HG02610 (cell line): ENCODE data around the gene PTPRN2.

Experiments
- ATAC-seq: cut with Tn5 transposase; IDR thresholded peaks from one replicate; pipeline ENCODE4 v1.9.1; 2021; ENCODE audit warnings: mild to moderate bottlenecking, moderate library complexity; ENCODE audit not compliant: unreplicated experiment

PTPRN2 gene

DNA sequence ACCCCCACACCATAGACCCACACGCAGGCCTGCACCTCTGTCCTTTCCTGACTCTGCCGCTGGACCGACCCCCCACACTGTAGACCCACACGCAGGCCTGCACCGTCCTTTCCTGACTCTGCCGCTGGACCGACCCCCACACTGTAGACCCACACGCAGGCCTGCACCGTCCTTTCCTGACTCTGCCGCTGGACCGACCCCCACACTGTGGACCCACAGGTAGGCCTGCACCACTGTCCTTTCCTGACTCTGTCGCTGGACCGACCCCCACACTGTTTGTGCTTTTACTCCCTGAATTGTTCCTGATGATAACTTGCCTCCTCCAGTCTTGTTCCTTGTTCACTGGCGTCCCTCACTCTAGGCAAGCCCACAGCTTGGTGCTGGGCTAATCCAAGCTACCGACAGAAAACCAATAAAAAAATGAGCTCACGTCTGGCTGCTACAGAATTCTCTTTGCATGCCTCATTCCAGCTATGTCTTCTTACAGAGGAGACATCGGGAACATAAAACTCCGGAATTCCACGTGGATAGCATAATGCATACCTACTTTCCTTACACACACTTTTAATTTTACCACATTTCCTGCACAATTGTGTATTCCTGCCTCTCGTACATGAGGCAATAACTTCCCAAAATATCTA is 494.3 kb downstream of the PTPRN2 start:
- ATAC-seq = no peak

DNA sequence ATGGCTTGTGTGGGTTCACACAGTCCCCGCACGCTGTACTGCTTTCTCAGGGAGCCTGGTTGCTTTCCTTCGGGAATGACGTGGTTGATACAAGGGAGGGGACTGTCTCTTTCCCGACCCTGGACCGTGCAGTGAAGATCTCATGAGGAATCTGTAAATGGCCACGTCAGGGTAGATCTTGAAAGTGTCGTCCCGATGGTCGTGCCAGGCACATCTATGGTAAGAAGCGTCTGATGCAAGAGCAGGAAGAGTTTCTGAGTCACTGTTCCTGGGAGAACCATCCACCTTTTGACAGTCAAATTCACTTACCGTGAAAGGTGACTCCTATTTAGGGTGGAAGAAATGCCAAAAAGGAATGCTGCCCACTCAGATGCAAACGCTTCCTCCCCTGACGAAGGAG is 500.4 kb downstream of the PTPRN2 start:
- no peak for ATAC-seq

DNA sequence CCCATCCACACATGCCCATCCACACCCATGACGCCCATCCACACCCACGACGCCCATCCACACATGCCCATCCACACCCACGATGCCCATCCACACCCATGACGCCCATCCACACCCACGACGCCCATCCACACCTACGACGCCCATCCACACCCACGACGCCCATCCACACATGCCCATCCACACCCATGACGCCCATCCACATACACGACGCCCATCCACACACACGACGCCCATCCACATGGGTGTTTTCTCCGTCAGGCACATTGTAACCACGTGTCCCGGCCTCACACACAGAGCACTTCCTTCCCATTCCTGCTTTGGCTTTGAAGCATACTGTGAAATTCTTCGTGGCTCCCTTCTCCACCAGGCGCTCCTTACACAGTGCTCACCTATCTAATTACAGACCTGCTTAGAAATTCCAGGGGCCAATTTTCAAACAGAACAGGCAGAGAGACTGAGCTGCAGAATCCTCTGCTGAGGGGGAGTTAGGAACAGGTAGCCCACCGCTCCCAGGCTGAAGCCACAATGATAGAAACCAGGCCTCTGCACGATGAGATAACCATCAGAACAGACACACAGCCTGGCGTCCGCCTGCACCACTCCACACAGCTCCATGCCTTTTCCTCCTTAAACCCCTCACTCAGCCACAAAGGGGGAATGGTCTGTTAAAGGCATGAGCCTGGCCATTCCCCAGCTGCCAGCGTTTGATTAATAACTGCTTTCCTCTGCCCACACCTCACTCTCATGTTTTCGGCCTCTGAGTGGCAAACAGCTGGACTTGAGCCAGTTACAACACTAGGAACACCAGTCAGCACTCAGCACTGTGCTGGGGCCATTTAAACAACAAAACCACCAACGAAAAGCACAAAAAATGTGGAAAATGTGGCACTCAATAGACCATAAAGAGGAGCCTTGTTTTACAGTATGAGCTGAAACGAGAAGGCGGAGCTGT is 501.6 kb downstream of the PTPRN2 start:
- no peak for ATAC-seq

DNA sequence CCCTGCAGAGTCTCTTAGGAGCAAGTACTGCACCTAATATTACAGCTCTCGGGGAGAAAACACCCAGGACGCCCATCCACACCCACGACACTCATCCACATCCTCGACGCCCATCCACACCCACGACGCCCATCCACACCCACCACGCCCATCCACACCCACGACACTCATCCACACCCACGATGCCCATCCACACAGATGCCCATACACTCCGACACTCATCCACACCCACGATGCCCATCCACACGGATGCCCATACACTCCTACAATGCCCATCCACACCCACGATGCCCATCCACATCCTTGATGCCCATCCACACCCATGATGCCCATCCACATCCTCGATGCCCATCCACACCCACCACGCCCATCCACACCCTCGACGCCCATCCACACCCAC is 503.1 kb downstream of the PTPRN2 start:
- no peak for ATAC-seq

DNA sequence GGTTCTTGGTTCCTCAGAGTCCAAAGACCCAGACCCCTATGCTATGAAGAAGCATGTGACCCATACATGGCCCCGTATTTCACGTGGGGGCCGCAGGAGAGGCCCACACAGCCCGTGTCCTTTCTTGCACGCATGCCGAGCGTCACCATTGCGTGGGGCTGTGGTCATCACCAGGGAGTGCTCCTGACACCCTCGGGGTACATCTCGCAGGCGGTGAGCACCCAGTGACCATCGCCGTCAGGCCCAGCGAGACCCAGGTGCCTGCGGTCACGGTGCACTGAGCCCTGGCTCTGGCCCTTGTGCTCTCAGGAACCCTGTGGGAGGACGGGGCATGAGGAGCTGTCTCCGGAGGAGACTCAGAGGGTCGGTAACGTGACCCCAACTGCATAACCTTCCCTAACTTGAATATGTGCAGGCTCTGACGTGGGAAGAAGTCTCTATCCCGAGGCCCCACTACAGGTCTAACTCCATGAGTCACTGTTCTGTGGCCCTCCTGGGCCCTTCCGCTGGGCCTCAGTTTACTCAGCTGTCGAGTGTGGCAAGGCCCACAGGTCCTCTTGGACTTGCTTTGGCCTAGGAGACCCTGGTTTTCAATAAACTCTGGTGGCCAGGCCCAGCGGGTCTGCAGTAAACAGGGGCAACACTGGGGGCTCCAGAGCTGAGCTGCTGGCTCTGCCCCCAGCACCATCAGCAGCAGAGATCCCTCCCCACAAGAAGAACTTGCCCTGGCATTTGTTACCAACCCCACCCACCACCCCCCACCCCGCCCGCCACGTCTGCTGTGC is 503.9 kb downstream of the PTPRN2 start:
- ATAC-seq = no peak

DNA sequence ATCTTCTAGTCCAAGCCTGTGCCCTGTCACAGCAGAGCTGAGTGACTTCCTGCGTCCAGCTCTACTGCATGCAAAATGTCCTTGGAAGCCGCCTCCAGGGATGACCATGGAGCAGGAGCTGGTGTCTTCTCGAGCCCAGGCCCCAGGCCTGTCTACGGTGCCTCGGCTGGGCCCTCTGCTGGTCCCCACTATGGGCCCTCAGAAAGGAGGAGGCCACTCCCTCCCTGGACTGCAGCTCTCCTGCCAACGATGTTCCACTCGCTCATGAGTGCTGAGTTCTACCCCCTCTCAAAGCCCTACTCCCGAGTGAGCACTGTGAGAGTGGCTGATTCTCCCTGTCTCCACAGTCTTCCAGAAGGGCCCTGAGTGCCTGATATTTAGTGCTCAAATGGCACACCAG is 504.9 kb downstream of the PTPRN2 start:
- ATAC-seq = no peak

DNA sequence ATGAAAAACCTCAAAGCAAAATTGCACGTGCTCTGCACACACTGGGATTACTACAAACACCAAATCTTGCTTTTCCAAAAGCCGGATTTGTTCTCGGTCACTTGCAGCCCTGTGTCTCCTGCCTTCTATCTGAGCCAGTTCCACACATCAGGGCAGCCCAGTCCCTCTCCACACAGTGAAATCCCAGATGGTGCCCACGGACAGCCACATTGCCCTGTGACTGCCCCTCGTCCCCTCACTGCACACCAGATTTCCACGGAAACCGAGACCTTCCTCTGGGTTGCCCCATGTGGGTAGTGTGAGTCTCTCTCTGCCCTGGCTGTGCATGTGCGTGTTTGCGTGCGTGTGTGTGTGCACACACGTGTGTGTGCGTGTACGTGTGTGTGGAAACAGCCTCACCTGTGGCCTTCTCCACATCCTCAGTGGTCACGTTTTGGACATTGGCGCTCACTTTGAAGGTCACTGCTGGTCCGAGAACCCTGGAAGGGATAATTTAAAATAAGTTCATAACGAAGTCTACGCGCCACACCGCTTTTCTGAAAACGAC is 506.7 kb downstream of the PTPRN2 start:
- no peak for ATAC-seq

DNA sequence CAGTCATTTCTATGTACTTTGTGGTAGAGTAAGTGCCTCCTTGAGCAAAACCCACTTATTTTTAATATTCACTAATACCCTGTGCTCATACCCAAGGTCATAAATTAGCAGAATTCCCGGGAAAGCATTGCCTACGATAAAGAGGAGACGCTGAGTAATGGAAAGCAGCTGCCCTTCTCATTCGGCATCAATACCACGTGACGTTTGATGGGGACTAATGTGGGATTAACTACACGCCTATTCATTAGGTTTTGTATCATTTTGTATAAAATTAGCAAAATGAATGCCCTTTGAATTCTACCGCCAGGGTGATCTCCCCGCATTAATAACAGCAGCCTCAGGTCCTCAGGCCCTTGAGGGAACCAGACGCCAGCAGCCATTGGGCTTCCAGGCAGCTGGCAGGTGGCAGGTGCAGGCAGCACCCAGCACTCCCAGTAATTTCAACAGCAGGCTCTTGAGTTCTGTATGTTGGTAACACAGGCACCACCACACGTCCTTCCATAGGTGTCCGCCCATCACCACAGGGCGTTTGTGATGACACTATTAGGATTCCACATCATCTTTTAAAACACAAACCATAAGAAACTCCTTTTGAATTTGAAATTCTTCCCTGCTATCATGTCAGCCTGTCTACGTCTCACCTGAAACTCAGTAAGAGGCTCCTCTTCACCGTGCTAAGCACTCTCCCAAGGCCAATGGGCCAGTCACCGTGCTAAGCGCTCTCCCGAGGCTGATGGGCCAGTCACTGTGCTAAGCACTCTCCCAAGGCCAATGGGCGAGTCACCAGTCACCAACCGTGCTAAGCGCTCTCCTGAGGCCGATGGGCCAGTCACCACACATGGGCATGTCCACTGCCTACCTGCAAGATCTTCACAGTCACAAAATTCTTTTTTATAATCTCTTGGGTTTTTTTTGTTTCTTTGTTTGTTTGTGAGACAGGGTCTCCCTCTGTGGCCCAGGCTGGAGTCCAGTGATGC is 509.4 kb downstream of the PTPRN2 start:
- no peak for ATAC-seq

DNA sequence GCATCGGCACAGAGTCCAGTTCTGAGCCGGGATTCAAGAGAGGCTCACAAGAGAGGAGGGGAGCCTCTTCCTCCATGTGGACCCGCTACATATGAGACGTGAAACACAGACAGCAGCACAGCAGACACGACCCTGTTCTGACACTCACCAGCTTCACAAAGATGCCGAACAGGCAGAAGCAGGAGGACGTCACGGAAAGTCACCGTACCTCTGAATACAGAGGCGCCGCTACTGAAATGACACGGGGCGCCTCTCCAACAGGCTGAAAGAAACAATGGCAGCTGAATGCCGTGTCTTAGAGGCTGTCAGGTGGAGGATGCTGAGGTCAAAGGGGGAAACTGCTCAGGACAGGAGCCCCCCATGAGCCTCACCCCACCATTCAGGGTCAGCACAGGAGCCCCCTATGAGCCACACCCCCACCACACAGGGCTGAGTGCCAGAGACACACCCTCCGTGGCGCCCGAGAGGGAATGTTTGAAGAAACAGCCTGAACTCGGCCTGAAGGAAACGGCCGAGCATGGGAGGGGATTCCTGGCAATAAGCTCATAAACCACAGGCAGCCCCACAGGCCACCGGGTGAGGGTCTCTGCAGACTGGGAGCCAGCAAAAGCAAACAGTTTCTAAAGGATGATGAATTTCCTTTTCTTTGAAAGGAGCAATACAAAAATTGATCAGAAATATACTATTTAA is 510.3 kb downstream of the PTPRN2 start:
- no peak for ATAC-seq

DNA sequence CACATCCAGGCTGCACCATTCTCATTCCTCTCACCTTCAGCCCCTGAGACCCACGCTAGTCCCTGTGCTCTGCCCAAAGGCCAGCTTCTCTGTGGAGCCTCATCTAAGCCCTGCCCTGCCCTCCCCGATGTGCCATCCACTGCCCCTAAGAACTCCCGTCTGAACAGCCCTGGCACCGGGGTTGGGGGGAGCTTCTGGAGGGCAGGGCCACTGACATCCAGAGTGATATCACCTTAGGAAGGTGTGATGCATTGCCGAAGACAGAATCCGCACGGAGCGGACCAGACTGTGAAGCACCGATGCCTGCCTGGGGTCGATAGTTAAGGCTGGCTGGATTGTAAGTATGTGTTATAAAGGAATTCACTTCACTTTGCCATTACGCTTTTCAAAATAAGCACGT is 511.0 kb downstream of the PTPRN2 start:
- ATAC-seq = no peak

DNA sequence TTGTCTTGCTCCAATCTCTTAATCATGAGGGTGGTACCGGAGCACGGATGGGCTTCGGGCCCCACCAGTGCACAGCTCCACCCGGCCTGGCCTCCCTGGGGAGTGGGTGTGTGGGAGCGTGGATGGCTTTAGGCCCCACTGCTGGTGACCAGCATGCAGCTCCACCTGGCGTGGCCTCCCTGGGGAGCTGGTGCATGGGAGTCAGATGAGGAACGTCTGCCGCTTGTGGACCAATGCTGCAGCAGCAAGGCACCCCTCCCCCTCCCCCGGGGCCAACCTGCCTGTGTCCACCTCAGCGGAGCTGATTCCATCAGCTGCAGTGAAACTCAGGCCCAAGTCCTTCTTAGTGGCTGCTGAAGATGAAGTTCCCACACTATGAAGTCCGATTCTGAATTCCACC is 511.4 kb downstream of the PTPRN2 start:
- no peak for ATAC-seq

DNA sequence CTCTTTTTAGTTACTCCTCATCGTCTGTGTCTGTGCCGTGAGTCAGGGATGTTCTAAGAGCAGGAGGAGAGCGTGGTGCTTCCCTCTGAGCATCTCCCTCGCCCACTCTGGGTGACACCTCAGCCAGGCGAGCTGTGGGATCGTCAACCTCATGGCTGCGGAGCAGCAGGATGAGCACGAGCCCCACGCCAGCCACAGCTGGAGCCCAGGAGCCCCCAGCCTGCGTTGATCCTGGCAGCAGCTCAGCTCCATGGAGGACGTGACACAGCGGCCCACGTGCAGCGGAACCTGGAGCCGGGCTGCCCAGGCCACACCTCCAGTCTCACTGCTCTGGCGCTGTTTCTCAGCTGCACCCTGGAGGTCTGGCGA is 512.0 kb downstream of the PTPRN2 start:
- no peak for ATAC-seq

DNA sequence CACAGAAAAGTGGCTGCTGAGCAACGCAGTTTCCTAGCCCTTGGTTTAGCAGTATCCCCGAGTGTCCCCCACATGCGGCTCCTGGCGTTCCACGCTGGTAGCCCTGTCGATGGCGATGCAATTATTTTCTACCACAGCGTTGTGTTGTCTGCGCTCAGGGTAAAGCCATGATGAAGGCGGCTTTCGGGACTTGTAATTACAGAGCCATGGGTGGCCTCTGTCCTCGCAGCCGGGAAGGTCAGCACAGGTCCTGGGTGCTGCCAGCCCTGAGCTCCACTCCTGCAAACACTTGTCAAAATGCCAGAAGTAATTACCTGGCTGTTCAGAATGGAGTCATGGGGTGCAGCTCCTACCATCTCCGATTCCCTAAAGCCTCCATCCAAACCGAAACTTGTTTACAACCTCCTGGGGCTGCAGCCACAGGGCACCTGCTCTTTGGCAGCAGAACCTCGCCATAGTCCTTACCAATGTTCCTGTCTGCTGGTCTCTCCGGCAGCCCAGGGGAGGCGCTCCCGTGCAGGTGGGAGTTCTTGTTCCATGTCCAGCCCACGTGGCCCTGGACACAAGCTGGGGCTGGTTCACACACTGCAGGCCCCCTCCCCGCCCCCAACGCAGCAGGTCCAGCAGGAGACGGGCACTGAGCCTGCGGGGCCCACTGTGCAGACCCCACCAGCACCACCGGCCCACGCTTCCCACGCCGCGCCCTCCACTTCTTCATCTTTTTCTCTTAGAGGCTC is 512.6 kb downstream of the PTPRN2 start:
- ATAC-seq = no peak

DNA sequence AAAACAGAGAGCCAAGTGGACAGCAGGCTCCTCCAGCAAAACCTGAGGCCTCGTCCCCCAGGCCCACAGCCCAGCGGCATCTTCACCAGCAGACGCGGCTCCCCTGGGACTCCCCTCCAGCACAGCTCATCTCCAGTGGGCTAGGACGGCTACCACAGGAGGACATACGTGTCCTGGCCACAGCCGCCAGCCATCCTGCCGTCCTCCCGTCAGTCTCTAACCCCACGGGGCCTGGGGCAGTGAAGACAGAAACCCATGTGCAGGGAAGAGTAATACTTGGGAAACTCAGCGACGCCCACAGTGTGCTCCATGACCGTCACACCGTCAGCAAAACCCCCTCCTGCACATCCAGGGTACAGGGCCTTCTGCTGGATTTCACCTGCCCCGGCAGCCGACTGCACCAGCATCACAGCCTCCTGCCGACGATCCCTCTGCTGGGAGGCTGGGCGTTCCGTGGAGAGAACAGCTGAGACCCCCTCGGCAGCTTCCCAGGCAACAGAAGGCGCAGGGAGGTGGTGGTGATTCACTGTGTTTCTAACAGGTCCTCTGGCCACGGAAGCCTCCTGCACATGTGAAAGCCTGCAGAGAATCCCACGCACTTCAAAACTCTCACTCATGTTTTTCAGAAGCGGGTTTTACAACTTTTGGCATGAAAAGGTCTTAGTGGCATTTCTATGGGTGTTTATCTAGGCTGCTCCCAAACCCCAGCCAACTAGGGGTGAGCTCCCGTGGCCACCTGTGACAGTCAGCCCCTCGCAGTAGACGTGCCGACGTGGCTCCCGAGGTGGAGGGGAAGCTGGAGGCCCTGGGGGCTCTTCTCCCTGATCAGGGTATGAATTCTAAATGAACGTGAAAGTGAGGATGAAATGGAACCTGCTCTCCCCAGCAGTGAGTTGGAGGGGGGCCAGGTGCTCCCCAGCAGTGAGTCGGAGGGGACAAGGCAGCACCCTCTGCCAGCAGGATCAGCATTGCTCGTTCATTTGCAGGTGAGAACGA is 513.5 kb downstream of the PTPRN2 start:
- no peak for ATAC-seq

DNA sequence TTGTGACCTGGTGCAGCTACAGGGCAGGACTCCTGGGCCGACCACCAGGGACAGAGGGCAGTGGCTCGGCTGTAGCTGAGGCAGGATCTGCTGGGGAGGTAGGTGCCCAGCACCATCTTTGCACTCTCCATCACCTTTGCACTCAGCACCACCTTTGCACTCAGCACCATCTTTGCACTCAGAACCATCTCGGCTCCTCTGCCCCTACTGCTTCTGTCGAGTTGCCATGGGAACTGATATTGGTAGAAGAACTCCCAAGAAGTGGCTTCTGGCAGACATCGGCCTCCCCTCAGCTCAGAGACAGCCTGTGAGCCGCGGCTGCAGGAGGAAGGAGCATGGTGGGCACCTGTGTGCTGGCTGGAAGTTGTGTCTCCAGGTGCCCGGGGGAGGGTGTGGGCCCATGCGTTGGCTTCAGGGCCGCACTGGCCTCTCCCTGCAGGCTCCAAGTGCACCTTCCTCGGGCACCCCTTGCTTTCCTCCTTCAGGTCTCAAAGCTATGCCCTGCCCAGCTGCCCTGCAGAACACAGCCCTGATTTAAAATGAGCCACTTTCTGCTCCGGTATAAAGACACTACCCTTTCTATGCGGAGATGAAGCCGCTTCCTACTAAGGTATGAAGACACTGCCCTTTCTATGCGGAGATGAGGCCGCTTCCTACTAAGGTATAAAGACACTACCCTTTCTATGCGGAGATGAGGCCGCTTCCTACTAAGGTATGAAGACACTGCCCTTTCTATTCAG is 514.5 kb downstream of the PTPRN2 start:
- no peak for ATAC-seq

DNA sequence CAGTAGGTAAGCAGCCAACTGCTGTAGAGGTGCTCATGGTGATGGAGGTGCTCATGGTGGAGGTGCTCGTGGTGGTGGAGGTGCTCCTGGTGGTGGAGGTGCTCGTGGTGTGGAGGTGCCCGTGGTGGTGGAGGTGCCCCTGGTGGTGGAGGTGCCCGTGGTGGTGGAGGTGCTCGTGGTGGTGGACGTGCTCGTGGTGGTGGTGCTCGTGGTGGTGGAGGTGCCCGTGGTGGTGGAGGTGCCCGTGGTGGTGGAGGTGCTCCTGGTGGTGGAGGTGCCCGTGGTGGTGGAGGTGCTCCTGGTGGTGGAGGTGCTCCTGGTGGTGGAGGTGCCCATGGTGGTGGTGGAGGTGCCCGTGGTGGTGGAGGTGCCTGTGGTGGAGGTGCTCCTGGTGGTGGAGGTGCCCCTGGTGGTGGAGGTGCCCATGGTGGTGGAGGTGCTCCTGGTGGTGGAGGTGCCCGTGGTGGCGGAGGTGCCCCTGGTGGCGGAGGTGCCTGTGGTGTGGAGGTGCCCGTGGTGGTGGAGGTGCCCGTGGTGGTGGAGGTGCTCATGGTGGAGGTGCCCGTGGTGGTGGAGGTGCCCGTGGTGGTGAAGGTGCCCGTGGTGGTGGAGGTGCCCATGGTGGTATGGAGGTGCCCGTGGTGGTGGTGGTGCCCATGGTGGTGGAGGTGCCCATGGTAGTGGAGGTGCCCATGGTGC is 517.3 kb downstream of the PTPRN2 start:
- ATAC-seq = no peak
